ENCODE results near the gene U2AF1L4. TPM values are rescaled to one million over a fixed set of nuclear protein-coding genes. Genes with fewer than 3 reads are reported as not detected.

The U2AF1L4 gene
- total and polyA plus RNA-seq, 10 of the 15 experiments (the other 5 are each of a cell fraction or from before 2014, with no cell fraction given) = 7.9 to 21.6 (median 15.1) TPM

DNA sequence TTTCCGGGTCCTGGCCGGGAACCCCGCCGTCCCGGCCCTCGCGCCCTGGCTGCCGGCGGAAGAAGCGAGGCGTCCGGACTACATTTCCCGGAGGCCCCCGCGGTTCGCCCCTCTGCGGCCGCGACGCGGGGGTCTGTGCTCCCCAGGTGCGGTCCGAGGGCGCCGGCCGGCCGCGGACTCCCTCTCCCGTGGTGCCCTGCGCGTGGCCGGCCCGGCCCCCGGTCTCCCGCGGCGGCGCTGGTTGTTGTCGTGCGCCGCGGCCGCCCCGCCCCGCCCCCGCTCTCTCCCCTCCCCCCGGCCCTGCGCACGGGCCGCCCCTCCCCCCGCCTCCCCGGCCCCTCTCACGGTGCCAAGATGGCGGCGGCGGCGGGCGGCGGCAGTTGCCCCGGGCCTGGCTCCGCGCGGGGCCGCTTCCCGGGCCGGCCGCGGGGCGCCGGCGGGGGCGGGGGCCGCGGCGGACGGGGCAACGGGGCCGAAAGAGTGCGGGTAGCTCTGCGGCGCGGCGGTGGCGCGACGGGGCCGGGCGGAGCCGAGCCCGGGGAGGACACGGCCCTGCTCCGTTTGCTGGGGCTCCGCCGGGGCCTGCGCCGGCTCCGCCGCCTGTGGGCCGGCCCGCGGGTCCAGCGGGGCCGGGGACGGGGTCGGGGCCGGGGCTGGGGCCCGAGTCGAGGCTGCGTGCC, 27.4 kb downstream of the U2AF1L4 start, which contains the start of gene KMT2B (continued):
- TF ChIP-seq LARP7 (IDR thresholded peaks at IDR 0.05) (peak; percentile 72), RELA (IDR thresholded peaks at IDR 0.05; ENCODE audit: borderline replicate concordance, partially characterized antibody) (peak; percentile 45), BHLHE40 (IDR thresholded peaks at IDR 0.05; ENCODE audit: borderline replicate concordance in 1 of 2, low read depth in 2 of 2, low read length in 1 of 2) (peak in 1 of 2 experiments; percentile 60; a peak in 2 of 4 replicates), EGR1 (IDR thresholded peaks at IDR 0.05; ENCODE audit: borderline replicate concordance in 1 of 2, low read depth in 2 of 2, low read length in 2 of 2) (peak in 1 of 2 experiments; percentile 77; a peak in 2 of 3 replicates), HCFC1 (IDR thresholded peaks at IDR 0.05; ENCODE audit: low read length) (peak; percentile 70), NFYB (IDR thresholded peaks at IDR 0.05; ENCODE audit: insufficient read depth, low read depth, low read length) (no peak), SMAD1 (IDR thresholded peaks at IDR 0.05; ENCODE audit: low read depth, partially characterized antibody) (no peak), CREM (IDR thresholded peaks at IDR 0.05; ENCODE audit: low read depth) (peak; percentile 84; the same call in 1 of the 2 replicates)
- TF ChIP-seq, protein P1, sequence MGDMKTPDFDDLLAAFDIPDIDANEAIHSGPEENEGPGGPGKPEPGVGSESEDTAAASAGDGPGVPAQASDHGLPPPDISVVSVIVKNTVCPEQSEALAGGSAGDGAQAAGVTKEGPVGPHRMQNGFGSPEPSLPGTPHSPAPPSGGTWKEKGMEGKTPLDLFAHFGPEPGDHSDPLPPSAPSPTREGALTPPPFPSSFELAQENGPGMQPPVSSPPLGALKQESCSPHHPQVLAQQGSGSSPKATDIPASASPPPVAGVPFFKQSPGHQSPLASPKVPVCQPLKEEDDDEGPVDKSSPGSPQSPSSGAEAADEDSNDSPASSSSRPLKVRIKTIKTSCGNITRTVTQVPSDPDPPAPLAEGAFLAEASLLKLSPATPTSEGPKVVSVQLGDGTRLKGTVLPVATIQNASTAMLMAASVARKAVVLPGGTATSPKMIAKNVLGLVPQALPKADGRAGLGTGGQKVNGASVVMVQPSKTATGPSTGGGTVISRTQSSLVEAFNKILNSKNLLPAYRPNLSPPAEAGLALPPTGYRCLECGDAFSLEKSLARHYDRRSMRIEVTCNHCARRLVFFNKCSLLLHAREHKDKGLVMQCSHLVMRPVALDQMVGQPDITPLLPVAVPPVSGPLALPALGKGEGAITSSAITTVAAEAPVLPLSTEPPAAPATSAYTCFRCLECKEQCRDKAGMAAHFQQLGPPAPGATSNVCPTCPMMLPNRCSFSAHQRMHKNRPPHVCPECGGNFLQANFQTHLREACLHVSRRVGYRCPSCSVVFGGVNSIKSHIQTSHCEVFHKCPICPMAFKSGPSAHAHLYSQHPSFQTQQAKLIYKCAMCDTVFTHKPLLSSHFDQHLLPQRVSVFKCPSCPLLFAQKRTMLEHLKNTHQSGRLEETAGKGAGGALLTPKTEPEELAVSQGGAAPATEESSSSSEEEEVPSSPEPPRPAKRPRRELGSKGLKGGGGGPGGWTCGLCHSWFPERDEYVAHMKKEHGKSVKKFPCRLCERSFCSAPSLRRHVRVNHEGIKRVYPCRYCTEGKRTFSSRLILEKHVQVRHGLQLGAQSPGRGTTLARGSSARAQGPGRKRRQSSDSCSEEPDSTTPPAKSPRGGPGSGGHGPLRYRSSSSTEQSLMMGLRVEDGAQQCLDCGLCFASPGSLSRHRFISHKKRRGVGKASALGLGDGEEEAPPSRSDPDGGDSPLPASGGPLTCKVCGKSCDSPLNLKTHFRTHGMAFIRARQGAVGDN (IDR thresholded peaks at IDR 0.05) = peak; percentile 44
- TF ChIP-seq, protein P2, sequence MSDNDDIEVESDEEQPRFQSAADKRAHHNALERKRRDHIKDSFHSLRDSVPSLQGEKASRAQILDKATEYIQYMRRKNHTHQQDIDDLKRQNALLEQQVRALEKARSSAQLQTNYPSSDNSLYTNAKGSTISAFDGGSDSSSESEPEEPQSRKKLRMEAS (IDR thresholded peaks at IDR 0.05; ENCODE audit: low read depth, low read length) = no peak
- TF ChIP-seq, protein P3, sequence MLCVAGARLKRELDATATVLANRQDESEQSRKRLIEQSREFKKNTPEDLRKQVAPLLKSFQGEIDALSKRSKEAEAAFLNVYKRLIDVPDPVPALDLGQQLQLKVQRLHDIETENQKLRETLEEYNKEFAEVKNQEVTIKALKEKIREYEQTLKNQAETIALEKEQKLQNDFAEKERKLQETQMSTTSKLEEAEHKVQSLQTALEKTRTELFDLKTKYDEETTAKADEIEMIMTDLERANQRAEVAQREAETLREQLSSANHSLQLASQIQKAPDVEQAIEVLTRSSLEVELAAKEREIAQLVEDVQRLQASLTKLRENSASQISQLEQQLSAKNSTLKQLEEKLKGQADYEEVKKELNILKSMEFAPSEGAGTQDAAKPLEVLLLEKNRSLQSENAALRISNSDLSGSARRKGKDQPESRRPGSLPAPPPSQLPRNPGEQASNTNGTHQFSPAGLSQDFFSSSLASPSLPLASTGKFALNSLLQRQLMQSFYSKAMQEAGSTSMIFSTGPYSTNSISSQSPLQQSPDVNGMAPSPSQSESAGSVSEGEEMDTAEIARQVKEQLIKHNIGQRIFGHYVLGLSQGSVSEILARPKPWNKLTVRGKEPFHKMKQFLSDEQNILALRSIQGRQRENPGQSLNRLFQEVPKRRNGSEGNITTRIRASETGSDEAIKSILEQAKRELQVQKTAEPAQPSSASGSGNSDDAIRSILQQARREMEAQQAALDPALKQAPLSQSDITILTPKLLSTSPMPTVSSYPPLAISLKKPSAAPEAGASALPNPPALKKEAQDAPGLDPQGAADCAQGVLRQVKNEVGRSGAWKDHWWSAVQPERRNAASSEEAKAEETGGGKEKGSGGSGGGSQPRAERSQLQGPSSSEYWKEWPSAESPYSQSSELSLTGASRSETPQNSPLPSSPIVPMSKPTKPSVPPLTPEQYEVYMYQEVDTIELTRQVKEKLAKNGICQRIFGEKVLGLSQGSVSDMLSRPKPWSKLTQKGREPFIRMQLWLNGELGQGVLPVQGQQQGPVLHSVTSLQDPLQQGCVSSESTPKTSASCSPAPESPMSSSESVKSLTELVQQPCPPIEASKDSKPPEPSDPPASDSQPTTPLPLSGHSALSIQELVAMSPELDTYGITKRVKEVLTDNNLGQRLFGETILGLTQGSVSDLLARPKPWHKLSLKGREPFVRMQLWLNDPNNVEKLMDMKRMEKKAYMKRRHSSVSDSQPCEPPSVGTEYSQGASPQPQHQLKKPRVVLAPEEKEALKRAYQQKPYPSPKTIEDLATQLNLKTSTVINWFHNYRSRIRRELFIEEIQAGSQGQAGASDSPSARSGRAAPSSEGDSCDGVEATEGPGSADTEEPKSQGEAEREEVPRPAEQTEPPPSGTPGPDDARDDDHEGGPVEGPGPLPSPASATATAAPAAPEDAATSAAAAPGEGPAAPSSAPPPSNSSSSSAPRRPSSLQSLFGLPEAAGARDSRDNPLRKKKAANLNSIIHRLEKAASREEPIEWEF (IDR thresholded peaks at IDR 0.05; ENCODE audit: insufficient replicate concordance, low read depth, low read length) = no peak
- TF ChIP-seq, protein P4, sequence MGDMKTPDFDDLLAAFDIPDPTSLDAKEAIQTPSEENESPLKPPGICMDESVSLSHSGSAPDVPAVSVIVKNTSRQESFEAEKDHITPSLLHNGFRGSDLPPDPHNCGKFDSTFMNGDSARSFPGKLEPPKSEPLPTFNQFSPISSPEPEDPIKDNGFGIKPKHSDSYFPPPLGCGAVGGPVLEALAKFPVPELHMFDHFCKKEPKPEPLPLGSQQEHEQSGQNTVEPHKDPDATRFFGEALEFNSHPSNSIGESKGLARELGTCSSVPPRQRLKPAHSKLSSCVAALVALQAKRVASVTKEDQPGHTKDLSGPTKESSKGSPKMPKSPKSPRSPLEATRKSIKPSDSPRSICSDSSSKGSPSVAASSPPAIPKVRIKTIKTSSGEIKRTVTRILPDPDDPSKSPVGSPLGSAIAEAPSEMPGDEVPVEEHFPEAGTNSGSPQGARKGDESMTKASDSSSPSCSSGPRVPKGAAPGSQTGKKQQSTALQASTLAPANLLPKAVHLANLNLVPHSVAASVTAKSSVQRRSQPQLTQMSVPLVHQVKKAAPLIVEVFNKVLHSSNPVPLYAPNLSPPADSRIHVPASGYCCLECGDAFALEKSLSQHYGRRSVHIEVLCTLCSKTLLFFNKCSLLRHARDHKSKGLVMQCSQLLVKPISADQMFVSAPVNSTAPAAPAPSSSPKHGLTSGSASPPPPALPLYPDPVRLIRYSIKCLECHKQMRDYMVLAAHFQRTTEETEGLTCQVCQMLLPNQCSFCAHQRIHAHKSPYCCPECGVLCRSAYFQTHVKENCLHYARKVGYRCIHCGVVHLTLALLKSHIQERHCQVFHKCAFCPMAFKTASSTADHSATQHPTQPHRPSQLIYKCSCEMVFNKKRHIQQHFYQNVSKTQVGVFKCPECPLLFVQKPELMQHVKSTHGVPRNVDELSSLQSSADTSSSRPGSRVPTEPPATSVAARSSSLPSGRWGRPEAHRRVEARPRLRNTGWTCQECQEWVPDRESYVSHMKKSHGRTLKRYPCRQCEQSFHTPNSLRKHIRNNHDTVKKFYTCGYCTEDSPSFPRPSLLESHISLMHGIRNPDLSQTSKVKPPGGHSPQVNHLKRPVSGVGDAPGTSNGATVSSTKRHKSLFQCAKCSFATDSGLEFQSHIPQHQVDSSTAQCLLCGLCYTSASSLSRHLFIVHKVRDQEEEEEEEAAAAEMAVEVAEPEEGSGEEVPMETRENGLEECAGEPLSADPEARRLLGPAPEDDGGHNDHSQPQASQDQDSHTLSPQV (IDR thresholded peaks at IDR 0.05) = no peak
- TF ChIP-seq, protein P5, sequence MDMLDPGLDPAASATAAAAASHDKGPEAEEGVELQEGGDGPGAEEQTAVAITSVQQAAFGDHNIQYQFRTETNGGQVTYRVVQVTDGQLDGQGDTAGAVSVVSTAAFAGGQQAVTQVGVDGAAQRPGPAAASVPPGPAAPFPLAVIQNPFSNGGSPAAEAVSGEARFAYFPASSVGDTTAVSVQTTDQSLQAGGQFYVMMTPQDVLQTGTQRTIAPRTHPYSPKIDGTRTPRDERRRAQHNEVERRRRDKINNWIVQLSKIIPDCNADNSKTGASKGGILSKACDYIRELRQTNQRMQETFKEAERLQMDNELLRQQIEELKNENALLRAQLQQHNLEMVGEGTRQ (IDR thresholded peaks at IDR 0.05; ENCODE audit: borderline replicate concordance, low read depth, low read length) = no peak

Data from GM12878 (cell line).